OCI-LY3 (cell line): ENCODE measurements around the gene PIK3CB.

ENCODE experiments used
- EZH2phosphoT487 ChIP-seq: fragments of 200-600 bp; shearing (Covaris generic); IDR thresholded peaks from 2 replicates; pipeline ENCODE4 v1.6.1; 2018; ENCODE audit warnings: antibody characterized with exemption, mixed run types, low read depth
- TF ChIP-seq, protein P1 (sequence below): fragments of 200-600, 300-600 bp; sonication (generic); IDR thresholded peaks from 2 replicates; pipeline ENCODE4 v1.5.1; 2014; ENCODE audit warnings: antibody characterized with exemption, low read length, low read depth

GRCh38 chr3:138879541-138880380 lies 45.0 kb upstream of the PIK3CB start:
- TF ChIP-seq, protein P1, sequence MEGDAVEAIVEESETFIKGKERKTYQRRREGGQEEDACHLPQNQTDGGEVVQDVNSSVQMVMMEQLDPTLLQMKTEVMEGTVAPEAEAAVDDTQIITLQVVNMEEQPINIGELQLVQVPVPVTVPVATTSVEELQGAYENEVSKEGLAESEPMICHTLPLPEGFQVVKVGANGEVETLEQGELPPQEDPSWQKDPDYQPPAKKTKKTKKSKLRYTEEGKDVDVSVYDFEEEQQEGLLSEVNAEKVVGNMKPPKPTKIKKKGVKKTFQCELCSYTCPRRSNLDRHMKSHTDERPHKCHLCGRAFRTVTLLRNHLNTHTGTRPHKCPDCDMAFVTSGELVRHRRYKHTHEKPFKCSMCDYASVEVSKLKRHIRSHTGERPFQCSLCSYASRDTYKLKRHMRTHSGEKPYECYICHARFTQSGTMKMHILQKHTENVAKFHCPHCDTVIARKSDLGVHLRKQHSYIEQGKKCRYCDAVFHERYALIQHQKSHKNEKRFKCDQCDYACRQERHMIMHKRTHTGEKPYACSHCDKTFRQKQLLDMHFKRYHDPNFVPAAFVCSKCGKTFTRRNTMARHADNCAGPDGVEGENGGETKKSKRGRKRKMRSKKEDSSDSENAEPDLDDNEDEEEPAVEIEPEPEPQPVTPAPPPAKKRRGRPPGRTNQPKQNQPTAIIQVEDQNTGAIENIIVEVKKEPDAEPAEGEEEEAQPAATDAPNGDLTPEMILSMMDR: no peak
- no peak for TF ChIP-seq EZH2phosphoT487
